ENCODE data around the gene VTI1A.

VTI1A gene

GRCh38 chr10:112769611-112770370 lies 322.8 kb downstream of the VTI1A start:
- FAIRE-seq: no peak

GRCh38 chr10:112771733-112772132 lies 324.7 kb downstream of the VTI1A start:
- no peak for FAIRE-seq
- DNase-seq (ENCODE audit: insufficient read length): no peak
- TF ChIP-seq POLR2A (IDR thresholded peaks at IDR 0.05; ENCODE audit: low read depth, low read length) (no peak), POLR2AphosphoS5 (IDR thresholded peaks at IDR 0.05; ENCODE audit: low read depth, low read length) (no peak)

More at GRCh38 chr10:112769611-112770370, 322.8 kb downstream of the VTI1A start:
- TF ChIP-seq POLR2A (IDR thresholded peaks at IDR 0.05; ENCODE audit: low read depth, low read length) (no peak), POLR2AphosphoS5 (IDR thresholded peaks at IDR 0.05; ENCODE audit: low read depth, low read length) (no peak), TAF1 (IDR thresholded peaks at IDR 0.05; ENCODE audit: borderline replicate concordance, low read depth, low read length) (no peak)
- DNase-seq (ENCODE audit: insufficient read length): no peak

GRCh38 chr10:112773783-112774182 lies 326.8 kb downstream of the VTI1A start:
- TF ChIP-seq POLR2A (IDR thresholded peaks at IDR 0.05; ENCODE audit: low read depth, low read length): no peak
- TF ChIP-seq POLR2AphosphoS5 (IDR thresholded peaks at IDR 0.05; ENCODE audit: low read depth, low read length): no peak
- no peak for TF ChIP-seq TAF1 (IDR thresholded peaks at IDR 0.05; ENCODE audit: borderline replicate concordance, low read depth, low read length)
- no peak for FAIRE-seq

GRCh38 chr10:112774210-112774609 lies 327.2 kb downstream of the VTI1A start:
- DNase-seq (ENCODE audit: insufficient read length): no peak
- TF ChIP-seq POLR2A (IDR thresholded peaks at IDR 0.05; ENCODE audit: low read depth, low read length) (no peak), TAF1 (IDR thresholded peaks at IDR 0.05; ENCODE audit: borderline replicate concordance, low read depth, low read length) (no peak), POLR2AphosphoS5 (IDR thresholded peaks at IDR 0.05; ENCODE audit: low read depth, low read length) (no peak)
- no peak for FAIRE-seq

More at GRCh38 chr10:112773783-112774182, 326.8 kb downstream of the VTI1A start:
- DNase-seq (ENCODE audit: insufficient read length): no peak

- FAIRE-seq (no peak), DNase-seq (ENCODE audit: insufficient read length) (no peak)
- TF ChIP-seq POLR2AphosphoS5 (IDR thresholded peaks at IDR 0.05; ENCODE audit: low read depth, low read length) (no peak), TAF1 (IDR thresholded peaks at IDR 0.05; ENCODE audit: borderline replicate concordance, low read depth, low read length) (no peak)
These were observed 327.8 kb downstream of the VTI1A start for GRCh38 chr10:112774798-112775197.

- DNase-seq (ENCODE audit: insufficient read length) (no peak), FAIRE-seq (no peak)
- TF ChIP-seq POLR2AphosphoS5 (IDR thresholded peaks at IDR 0.05; ENCODE audit: low read depth, low read length) (no peak), TAF1 (IDR thresholded peaks at IDR 0.05; ENCODE audit: borderline replicate concordance, low read depth, low read length) (no peak), POLR2A (IDR thresholded peaks at IDR 0.05; ENCODE audit: low read depth, low read length) (no peak)
These were observed 328.4 kb downstream of the VTI1A start for GRCh38 chr10:112775381-112775780.

- TF ChIP-seq POLR2A (IDR thresholded peaks at IDR 0.05; ENCODE audit: low read depth, low read length) (no peak), POLR2AphosphoS5 (IDR thresholded peaks at IDR 0.05; ENCODE audit: low read depth, low read length) (no peak), TAF1 (IDR thresholded peaks at IDR 0.05; ENCODE audit: borderline replicate concordance, low read depth, low read length) (no peak)
- no peak for FAIRE-seq
These were observed 329.1 kb downstream of the VTI1A start for GRCh38 chr10:112775892-112776674.

GRCh38 chr10:112778579-112778978 lies 331.6 kb downstream of the VTI1A start:
- no peak for FAIRE-seq
- no peak for DNase-seq (ENCODE audit: insufficient read length)
- TF ChIP-seq POLR2A (IDR thresholded peaks at IDR 0.05; ENCODE audit: low read depth, low read length): no peak
- no peak for TF ChIP-seq TAF1 (IDR thresholded peaks at IDR 0.05; ENCODE audit: borderline replicate concordance, low read depth, low read length)
- no peak for TF ChIP-seq POLR2AphosphoS5 (IDR thresholded peaks at IDR 0.05; ENCODE audit: low read depth, low read length)

More at GRCh38 chr10:112775892-112776674, 329.1 kb downstream of the VTI1A start:
- no peak for DNase-seq (ENCODE audit: insufficient read length)

GRCh38 chr10:112779025-112779770 lies 332.2 kb downstream of the VTI1A start:
- FAIRE-seq (no peak), DNase-seq (ENCODE audit: insufficient read length) (no peak)
- TF ChIP-seq TAF1 (IDR thresholded peaks at IDR 0.05; ENCODE audit: borderline replicate concordance, low read depth, low read length) (no peak), POLR2AphosphoS5 (IDR thresholded peaks at IDR 0.05; ENCODE audit: low read depth, low read length) (no peak), POLR2A (IDR thresholded peaks at IDR 0.05; ENCODE audit: low read depth, low read length) (no peak)

- FAIRE-seq (no peak), DNase-seq (ENCODE audit: insufficient read length) (no peak)
- TF ChIP-seq TAF1 (IDR thresholded peaks at IDR 0.05; ENCODE audit: borderline replicate concordance, low read depth, low read length): no peak
- no peak for TF ChIP-seq POLR2A (IDR thresholded peaks at IDR 0.05; ENCODE audit: low read depth, low read length)
- TF ChIP-seq POLR2AphosphoS5 (IDR thresholded peaks at IDR 0.05; ENCODE audit: low read depth, low read length): no peak
These were observed 335.3 kb downstream of the VTI1A start for GRCh38 chr10:112782200-112782907.

Data from GM12892 (cell line).